ENCODE data around the gene TNIP1.

- no peak for TF ChIP-seq CTCF (IDR thresholded peaks at IDR 0.05)
- no peak for TF ChIP-seq POLR2A (IDR thresholded peaks at IDR 0.05)
These were observed 76.3 kb downstream of the TNIP1 start for GRCh38 chr5:151004499-151004898.
